ENCODE measurements around the gene ATXN10. TPM values are rescaled to one million over a fixed set of nuclear protein-coding genes. Genes with fewer than 3 reads are reported as not detected.

Gene ATXN10
- total and polyA plus RNA-seq, 11 donors = 55.0 to 192 (median 149) TPM

- no peak for ATAC-seq
- no peak for TF ChIP-seq POLR2A (IDR thresholded peaks at IDR 0.05)
- TF ChIP-seq CTCF (IDR thresholded peaks at IDR 0.05) = no peak
- Histone ChIP-seq H3K4me1 (peaks cover 0 to 21% (median 2%) of the 10 kb centered on the region in 12 donors), H3K4me3 (peak overlapping the region in 1 of 12 donors; percentile 5), H3K9me3 (no peaks in the 10 kb centered on the region), H3K27ac (no peak overlapping the region), H3K36me3 (no peaks in the 10 kb centered on the region), H3K27me3 (peaks cover 6 to 45% (median 23%) of the 10 kb centered on the region in 9 donors)
- 28 to 62% (median 33%) methylated on average over 44 to 56 of the region's 56 CpGs for WGBS, 4 donors
- peak in 3 of 5 donors; percentile 17 to 57 (median 22) for DNase-seq
- intact Hi-C loops (cut with DNase I) = no loop called here
Observed at GRCh38 chr22:45889539-45890350, 218.1 kb downstream of the ATXN10 start.

GRCh38 chr22:45890351-45890635, 218.7 kb downstream of the ATXN10 start:
- ATAC-seq (no peak), DNase-seq (no peak)
- TF ChIP-seq CTCF (IDR thresholded peaks at IDR 0.05) = no peak
- no peak for TF ChIP-seq POLR2A (IDR thresholded peaks at IDR 0.05)
- Histone ChIP-seq H3K27me3 (peaks cover 6 to 45% (median 23%) of the 10 kb centered on the region in 9 donors), H3K36me3 (no peaks in the 10 kb centered on the region), H3K4me3 (no peak overlapping the region), H3K4me1 (peaks cover 0 to 16% (median under 1%) of the 10 kb centered on the region in 12 donors), H3K9me3 (no peaks in the 10 kb centered on the region), H3K27ac (no peak overlapping the region)
- intact Hi-C loops (cut with DNase I) = no loop called here
- WGBS, 4 donors = 95 to 96% (median 96%) methylated on average over 25 to 26 of the region's 26 CpGs

- 62 to 87% (median 72%) methylated on average over 37 of the region's 37 CpGs for WGBS, 4 donors
- H3K27ac ChIP-seq = no peak overlapping the region
- H3K9me3 ChIP-seq = no peaks in the 10 kb centered on the region
- no peaks in the 10 kb centered on the region for H3K36me3 ChIP-seq
- H3K4me1 ChIP-seq = peaks cover 0 to 8% (median 0%) of the 10 kb centered on the region in 12 donors
- no peak overlapping the region for H3K4me3 ChIP-seq
- peaks cover 6 to 38% (median 23%) of the 10 kb centered on the region in 9 donors for H3K27me3 ChIP-seq
- DNase-seq (peak in 3 of 5 donors; percentile 7 to 66 (median 8)), ATAC-seq (no peak)
- TF ChIP-seq POLR2A (IDR thresholded peaks at IDR 0.05) (no peak), CTCF (IDR thresholded peaks at IDR 0.05) (no peak)
- intact Hi-C loops (cut with DNase I) = no loop called here
Observed at GRCh38 chr22:45891021-45891421, 219.4 kb downstream of the ATXN10 start.

- intact Hi-C loops (cut with DNase I) = no loop called here
- Histone ChIP-seq H3K27ac (no peak overlapping the region), H3K4me3 (no peak overlapping the region), H3K27me3 (peaks cover 6 to 37% (median 23%) of the 10 kb centered on the region in 9 donors), H3K9me3 (no peaks in the 10 kb centered on the region), H3K36me3 (no peaks in the 10 kb centered on the region), H3K4me1 (peaks cover 0 to 6% (median 0%) of the 10 kb centered on the region in 12 donors)
- peak in 3 of 5 donors; percentile 25 to 51 (median 30) for DNase-seq
- TF ChIP-seq CTCF (IDR thresholded peaks at IDR 0.05) (no peak), POLR2A (IDR thresholded peaks at IDR 0.05) (no peak)
- WGBS, 4 donors = 68 to 79% (median 74%) methylated on average over 25 of the region's 25 CpGs
- no peak for ATAC-seq
Observed at GRCh38 chr22:45891471-45891995, 219.9 kb downstream of the ATXN10 start.
